Measurements from ENCODE around the gene MYOZ3.

- TF ChIP-seq, protein P1, sequence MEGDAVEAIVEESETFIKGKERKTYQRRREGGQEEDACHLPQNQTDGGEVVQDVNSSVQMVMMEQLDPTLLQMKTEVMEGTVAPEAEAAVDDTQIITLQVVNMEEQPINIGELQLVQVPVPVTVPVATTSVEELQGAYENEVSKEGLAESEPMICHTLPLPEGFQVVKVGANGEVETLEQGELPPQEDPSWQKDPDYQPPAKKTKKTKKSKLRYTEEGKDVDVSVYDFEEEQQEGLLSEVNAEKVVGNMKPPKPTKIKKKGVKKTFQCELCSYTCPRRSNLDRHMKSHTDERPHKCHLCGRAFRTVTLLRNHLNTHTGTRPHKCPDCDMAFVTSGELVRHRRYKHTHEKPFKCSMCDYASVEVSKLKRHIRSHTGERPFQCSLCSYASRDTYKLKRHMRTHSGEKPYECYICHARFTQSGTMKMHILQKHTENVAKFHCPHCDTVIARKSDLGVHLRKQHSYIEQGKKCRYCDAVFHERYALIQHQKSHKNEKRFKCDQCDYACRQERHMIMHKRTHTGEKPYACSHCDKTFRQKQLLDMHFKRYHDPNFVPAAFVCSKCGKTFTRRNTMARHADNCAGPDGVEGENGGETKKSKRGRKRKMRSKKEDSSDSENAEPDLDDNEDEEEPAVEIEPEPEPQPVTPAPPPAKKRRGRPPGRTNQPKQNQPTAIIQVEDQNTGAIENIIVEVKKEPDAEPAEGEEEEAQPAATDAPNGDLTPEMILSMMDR (IDR thresholded peaks at IDR 0.05; ENCODE audit: borderline replicate concordance, extremely low read depth, low read length, poor library complexity, severe bottlenecking): no peak
- no peak for TF ChIP-seq EZH2 (IDR thresholded peaks at IDR 0.05; ENCODE audit: borderline replicate concordance, low read depth, low read length, severe bottlenecking)
Measured at GRCh38 chr5:150642567-150642927, 18.5 kb upstream of the MYOZ3 start.

All from DND-41 (cell line).